Measurements from ENCODE around the gene DGKH. TPM values are rescaled to one million over a fixed set of nuclear protein-coding genes. Genes with fewer than 3 reads are reported as not detected.

The DGKH gene
- total RNA-seq, 1 experiment from 2014 or later, result 9.2 TPM

DNA sequence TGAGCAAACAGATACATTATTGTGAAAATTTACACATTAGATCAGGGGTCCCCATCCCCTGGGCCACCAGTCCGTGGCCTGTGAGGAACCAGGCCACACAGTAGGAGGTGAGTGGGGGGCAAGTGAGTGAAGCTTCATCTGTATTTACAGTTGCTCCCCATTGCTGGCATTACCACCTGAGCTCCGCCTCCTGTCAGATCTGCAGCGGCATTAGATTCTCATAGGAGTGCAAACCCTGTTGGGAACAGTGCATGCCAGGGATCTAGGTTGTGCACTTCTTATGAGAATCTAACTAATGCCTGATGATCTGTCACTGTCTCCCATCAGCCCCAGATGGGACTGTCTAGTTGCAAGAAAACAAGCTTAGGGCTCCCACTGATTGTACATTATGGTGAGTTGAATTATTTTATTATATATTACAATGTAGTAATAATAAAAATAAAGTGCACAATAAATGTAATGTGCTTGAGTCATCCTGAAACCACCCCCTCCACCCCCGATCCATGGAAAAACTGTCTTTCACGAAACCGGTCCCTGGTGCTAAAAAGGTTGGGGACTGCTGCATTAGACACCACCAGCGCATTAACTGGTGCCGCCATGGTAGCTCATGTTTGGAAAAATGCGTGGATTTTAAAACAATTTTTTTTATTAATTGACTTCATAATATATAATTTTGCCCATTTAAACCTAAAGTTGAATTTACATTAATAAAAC is 51.7 kb downstream of the DGKH start:
- Histone ChIP-seq H3K9me3 (ENCODE audit: control insufficient read depth in 1 of 2, insufficient read depth in 1 of 2, low read depth in 1 of 2, low read length in 2 of 2) (no peaks in the 10 kb centered on the region; a peak in 1 of 4 replicates), H3K36me3 (ENCODE audit: control insufficient read depth in 1 of 2, insufficient read depth in 2 of 2, low read length in 2 of 2) (no peaks in the 10 kb centered on the region), H4K20me1 (ENCODE audit: insufficient read depth) (no peaks in the 10 kb centered on the region), H2AFZ (ENCODE audit: low read depth, low read length, poor library complexity, severe bottlenecking) (no peak overlapping the region), H3K4me3 (replicated peaks in 1 of 2; ENCODE audit: low read depth in 1 of 2, low read length in 2 of 2) (no peak overlapping the region), H3K4me2 (ENCODE audit: low read length) (no peak overlapping the region), H3K79me2 (ENCODE audit: insufficient read depth, low read length) (no peaks in the 10 kb centered on the region), H3K27ac (ENCODE audit: low read depth, low read length) (no peak overlapping the region), H3K9me2 (ENCODE audit: insufficient read depth) (no peaks in the 10 kb centered on the region), H3K27me3 (ENCODE audit: insufficient read depth, low read length) (no peaks in the 10 kb centered on the region), H3K9ac (ENCODE audit: low read length) (no peak overlapping the region), H3K4me1 (ENCODE audit: control insufficient read depth in 1 of 2, insufficient read depth in 2 of 2, low read length in 2 of 2) (peaks cover 0 to 6% of the 10 kb centered on the region in 2 experiments; a peak in 2 of 4 replicates)
- CTCF ChIA-PET, result no interaction called here
- RAD21 ChIA-PET (ENCODE audit: low non-redundant PET in 1 of 2, low total read pairs in 2 of 2, uncharacterized antibody in 2 of 2, unreplicated experiment in 2 of 2), result no interaction called here
- DNase-seq (ENCODE audit: low read depth, low spot score) (no peak), ATAC-seq (no peak)
- intact Hi-C loops (cut with micrococcal nuclease), result no loop called here
- POLR2A ChIA-PET, result no interaction called here
- TF ChIP-seq TCF7L2 (IDR thresholded peaks at IDR 0.05; ENCODE audit: borderline replicate concordance, extremely low read depth, insufficient read depth, insufficient read length) (no peak), ZNF274 (IDR thresholded peaks at IDR 0.05; ENCODE audit: low read depth, low read length) (no peak), REST (IDR thresholded peaks at IDR 0.05; ENCODE audit: low read depth) (no peak), EZH2 (IDR thresholded peaks at IDR 0.05) (no peak), EZH2phosphoT487 (IDR thresholded peaks at IDR 0.05; ENCODE audit: borderline replicate concordance) (no peak), JUND (IDR thresholded peaks at IDR 0.05) (no peak), ELF1 (IDR thresholded peaks at IDR 0.05; ENCODE audit: borderline replicate concordance, low read depth) (no peak), POLR2AphosphoS5 (IDR thresholded peaks at IDR 0.05; ENCODE audit: low read depth, low read length) (no peak), SRF (IDR thresholded peaks at IDR 0.05; ENCODE audit: low read depth) (no peak)
- no TSS peak for BruUV-seq (replicated peaks)

Data from HCT116 (cell line).